Panc1 (cell line): ENCODE measurements around the gene HAGH. TPM values are rescaled to one million over a fixed set of nuclear protein-coding genes. Genes with fewer than 3 reads are reported as not detected.

Source experiments
- ATAC-seq: fragments of 200-7000 bp; cut with Tn5 transposase; 2 replicates; pipeline ENCODE4 v1.9.1; 2020; ENCODE audit warnings: mild to moderate bottlenecking, moderate library complexity
- BruUV-seq: library from RNA; stranded (reverse); fragments of 400-500 nt; replicated peaks from 2 replicates; lab custom pipeline; 2021; lab: Mats Ljungman, UMichigan
- CTCF ChIA-PET: fragments of 300-600 bp; sonication (Branson Sonifier 250); formaldehyde crosslinking; loops from one replicate; lab custom pipeline; 2022; ENCODE audit warnings: antibody characterized with exemption; lab: Charles Lee
- POLR2A ChIA-PET: fragments of 300-600 bp; sonication (Branson Sonifier 250); formaldehyde crosslinking; loops from one replicate; lab custom pipeline; 2022; ENCODE audit warnings: antibody characterized with exemption; lab: Charles Lee
- DNase-seq: peaks from one replicate; pipeline ENCODE4 v3.0.0-alpha.2; 2010; ENCODE audit warnings: low read depth, low spot score
- H3K27ac ChIP-seq: 2 replicates; pipeline ENCODE4 v1.5.1; 2011; ENCODE audit warnings: mild to moderate bottlenecking, low read length, inconsistent platforms
- H3K27me3 ChIP-seq: fragments of 200-500 bp; sonication (Bioruptor generic); 2 replicates; pipeline ENCODE4 v1.6.0; 2014; ENCODE audit warnings: low read length, inconsistent platforms; ENCODE audit not compliant: control insufficient read depth, insufficient read depth
- H3K36me3 ChIP-seq: fragments of 200-500 bp; sonication (Bioruptor generic); 2 replicates; pipeline ENCODE4 v1.5.1; 2014; ENCODE audit warnings: inconsistent platforms, mild to moderate bottlenecking, low read length, moderate library complexity; ENCODE audit not compliant: control insufficient read depth, insufficient read depth
- H3K4me1 ChIP-seq: 2 replicates; pipeline ENCODE4 v1.5.1; 2011; ENCODE audit warnings: inconsistent platforms, mild to moderate bottlenecking, low read length, moderate library complexity; ENCODE audit not compliant: control insufficient read depth, insufficient read depth
- H3K4me3 ChIP-seq, 2 experiments: 2 replicates each; pipeline ENCODE4 v1.5.1; 2011 to 2012; ENCODE audit warnings: low read depth in 2 of 2, low read length in 2 of 2, mild to moderate bottlenecking in 2 of 2, inconsistent platforms in 1 of 2, moderate library complexity in 1 of 2
- H3K9me3 ChIP-seq: fragments of 200-500 bp; sonication (Bioruptor generic); 2 replicates; pipeline ENCODE4 v1.5.1; 2014; ENCODE audit warnings: low read depth, mild to moderate bottlenecking, inconsistent platforms, low read length, moderate library complexity; ENCODE audit not compliant: control insufficient read depth, insufficient read depth
- CTCF ChIP-seq: fragments of 450-650 bp; IDR thresholded peaks from 2 replicates; pipeline ENCODE4 v1.5.1; 2017; ENCODE audit warnings: mild to moderate bottlenecking
- POLR2AphosphoS5 ChIP-seq: IDR thresholded peaks from 2 replicates; pipeline ENCODE4 v1.6.1; 2012; ENCODE audit warnings: mild to moderate bottlenecking, low read depth, low read length, moderate library complexity
- REST ChIP-seq, 2 experiments: IDR thresholded peaks; 2 replicates each; pipeline ENCODE4 v1.6.1; 2011 to 2012; ENCODE audit warnings: low read depth in 2 of 2, control low read depth in 1 of 2, low read length in 1 of 2, mild to moderate bottlenecking in 1 of 2, moderate library complexity in 1 of 2; ENCODE audit not compliant: insufficient read depth in 1 of 2
- SIN3A ChIP-seq: IDR thresholded peaks from 2 replicates; pipeline ENCODE4 v1.6.1; 2012; ENCODE audit warnings: low read depth, mild to moderate bottlenecking, low read length, moderate library complexity, borderline replicate concordance; ENCODE audit not compliant: insufficient read depth
- TCF7L2 ChIP-seq: IDR thresholded peaks from 2 replicates; pipeline ENCODE4 v1.6.1; 2011; ENCODE audit warnings: mild to moderate bottlenecking, low read depth, low read length, inconsistent platforms
- in situ Hi-C: cut with HindIII; loops from 2 replicates; pipeline ENCODE4 v1.10.0; 2016; ENCODE audit warnings: low sequenced_read_pairs, low pct_unique_long_range_greater_than_20kb
- intact Hi-C: fragments of 100-400 bp; cut with micrococcal nuclease; formaldehyde crosslinking; loops from one replicate; pipeline ENCODE4 v1.10.0; 2022; ENCODE audit not compliant: unreplicated experiment
- total RNA-seq: library from RNA; stranded (reverse); gene quantifications from one replicate; pipeline ENCODE4 v1.2.1, GENCODE V29; 2021; ENCODE audit not compliant: unreplicated experiment

Gene HAGH
- total RNA-seq, 1 experiment from 2014 or later = 58.9 TPM

GRCh38 chr16:1758923-1759322, 67.7 kb downstream of the HAGH start:
- Histone ChIP-seq H3K27me3 (no peaks in the 10 kb centered on the region), H3K4me1 (no peaks in the 10 kb centered on the region), H3K9me3 (no peaks in the 10 kb centered on the region), H3K36me3 (no peaks in the 10 kb centered on the region), H3K4me3 (no peak overlapping the region), H3K27ac (no peak overlapping the region)
- no TSS peak for BruUV-seq
- in situ Hi-C loops (no loop called here), intact Hi-C loops (no loop called here)
- CTCF ChIA-PET = no interaction called here
- TF ChIP-seq SIN3A = no peak
- no peak for TF ChIP-seq REST (IDR thresholded peaks at IDR 0.05; ENCODE audit: insufficient read depth in 1 of 2, low read depth in 2 of 2, low read length in 1 of 2)
- TF ChIP-seq CTCF = no peak
- no peak for TF ChIP-seq TCF7L2
- no peak for TF ChIP-seq POLR2AphosphoS5
- POLR2A ChIA-PET = no interaction called here
- DNase-seq (no peak), ATAC-seq (no peak)

- no peak for DNase-seq
- H3K4me1 ChIP-seq = no peaks in the 10 kb centered on the region
- no peaks in the 10 kb centered on the region for H3K9me3 ChIP-seq
- no peak; the same call in 1 of the 2 replicates for ATAC-seq
- intact Hi-C loops = no loop called here
- no peaks in the 10 kb centered on the region for H3K36me3 ChIP-seq
- in situ Hi-C loops = no loop called here
- CTCF ChIA-PET = no interaction called here
- H3K27ac ChIP-seq = no peak overlapping the region
- POLR2A ChIA-PET = no interaction called here
- no peak for TF ChIP-seq REST (IDR thresholded peaks at IDR 0.05; ENCODE audit: insufficient read depth in 1 of 2, low read depth in 2 of 2, low read length in 1 of 2)
- no peak for TF ChIP-seq POLR2AphosphoS5
- TF ChIP-seq TCF7L2 = no peak
- no peak for TF ChIP-seq SIN3A
- no peak for TF ChIP-seq CTCF
- BruUV-seq = no TSS peak
- no peaks in the 10 kb centered on the region for H3K27me3 ChIP-seq
- no peak overlapping the region for H3K4me3 ChIP-seq
Observed at GRCh38 chr16:1757714-1758461, 68.7 kb downstream of the HAGH start.
